Prostate gland (tissue), 2 donors: ENCODE data around the gene SCFD1.
A peak's percentile ranks its signal among the peaks of the same experiment; 100 is the strongest.

Experiments
- POLR2AphosphoS5 ChIP-seq: sonication (generic); formaldehyde crosslinking; IDR thresholded peaks from one replicate; pipeline ENCODE4 v1.6.1; 2017; ENCODE audit warnings: antibody characterized with exemption
- TF ChIP-seq, protein P1 (sequence below), 4 experiments: fragments of 200-600 bp in 2 of 4; fragments of 450-650 bp in 2 of 4; sonication (generic) in 2 of 4; IDR thresholded peaks; 1 replicate in 3 of 4; 2 replicates in 1 of 4; pipeline ENCODE4 v1.5.1; 2016 to 2019; ENCODE audit warnings: antibody characterized with exemption in 4 of 4, mild to moderate bottlenecking in 2 of 4, moderate library complexity in 2 of 4

DNA sequence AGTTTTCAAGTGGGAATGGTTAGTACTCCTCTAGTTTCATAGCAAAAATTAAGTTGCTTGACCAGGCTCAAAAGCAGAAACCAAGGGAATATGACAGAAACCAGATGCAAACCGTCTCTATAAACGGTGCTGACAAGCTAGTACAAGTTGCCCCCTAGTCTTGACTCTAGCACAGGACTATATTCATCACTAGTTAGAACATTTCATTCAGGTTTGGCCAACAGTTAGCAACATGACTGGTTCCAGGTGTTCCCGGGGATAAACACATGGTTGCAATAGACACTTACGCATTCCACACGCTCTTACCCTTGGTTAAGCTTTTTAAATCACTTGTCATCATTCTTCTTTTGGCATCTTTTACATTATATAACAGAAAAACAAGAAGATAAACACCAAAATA lies 103.6 kb downstream of the SCFD1 start:
- TF ChIP-seq, protein P1, sequence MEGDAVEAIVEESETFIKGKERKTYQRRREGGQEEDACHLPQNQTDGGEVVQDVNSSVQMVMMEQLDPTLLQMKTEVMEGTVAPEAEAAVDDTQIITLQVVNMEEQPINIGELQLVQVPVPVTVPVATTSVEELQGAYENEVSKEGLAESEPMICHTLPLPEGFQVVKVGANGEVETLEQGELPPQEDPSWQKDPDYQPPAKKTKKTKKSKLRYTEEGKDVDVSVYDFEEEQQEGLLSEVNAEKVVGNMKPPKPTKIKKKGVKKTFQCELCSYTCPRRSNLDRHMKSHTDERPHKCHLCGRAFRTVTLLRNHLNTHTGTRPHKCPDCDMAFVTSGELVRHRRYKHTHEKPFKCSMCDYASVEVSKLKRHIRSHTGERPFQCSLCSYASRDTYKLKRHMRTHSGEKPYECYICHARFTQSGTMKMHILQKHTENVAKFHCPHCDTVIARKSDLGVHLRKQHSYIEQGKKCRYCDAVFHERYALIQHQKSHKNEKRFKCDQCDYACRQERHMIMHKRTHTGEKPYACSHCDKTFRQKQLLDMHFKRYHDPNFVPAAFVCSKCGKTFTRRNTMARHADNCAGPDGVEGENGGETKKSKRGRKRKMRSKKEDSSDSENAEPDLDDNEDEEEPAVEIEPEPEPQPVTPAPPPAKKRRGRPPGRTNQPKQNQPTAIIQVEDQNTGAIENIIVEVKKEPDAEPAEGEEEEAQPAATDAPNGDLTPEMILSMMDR (IDR thresholded peaks at IDR 0.05), result no peak
- peak; percentile 34 for TF ChIP-seq POLR2AphosphoS5
